Endodermal cell (in vitro differentiated cells): Measurements from ENCODE around the gene DNAH2. TPM values are rescaled to one million over a fixed set of nuclear protein-coding genes. Genes with fewer than 3 reads are reported as not detected.

Source experiments
- DNase-seq: peaks from one replicate; pipeline ENCODE4 v3.0.0-alpha.2; 2017
- H3K27ac ChIP-seq: 2 replicates; pipeline ENCODE4 v1.5.1; 2013; ENCODE audit warnings: mild to moderate bottlenecking, low read depth, low read length, moderate library complexity
- H3K27me3 ChIP-seq: 2 replicates; pipeline ENCODE4 v1.6.1; 2013; ENCODE audit warnings: mild to moderate bottlenecking, low read length, moderate library complexity; ENCODE audit not compliant: insufficient read depth, control insufficient read depth, poor library complexity, severe bottlenecking
- H3K36me3 ChIP-seq: 2 replicates; pipeline ENCODE4 v1.7.0; 2013; ENCODE audit warnings: mild to moderate bottlenecking, low read length, moderate library complexity; ENCODE audit not compliant: control insufficient read depth, insufficient read depth
- H3K4me1 ChIP-seq: one replicate; pipeline ENCODE4 v1.7.0; 2013; ENCODE audit warnings: low read length; ENCODE audit not compliant: control insufficient read depth, insufficient read depth
- H3K4me3 ChIP-seq: 2 replicates; pipeline ENCODE4 v1.5.1; 2013; ENCODE audit warnings: mild to moderate bottlenecking, low read length, moderate library complexity
- H3K9ac ChIP-seq: 2 replicates; pipeline ENCODE4 v1.6.1; 2013; ENCODE audit warnings: mild to moderate bottlenecking, low read length, moderate library complexity; ENCODE audit not compliant: poor library complexity, severe bottlenecking; ENCODE audit errors: extremely low read depth
- H3K9me3 ChIP-seq: 2 replicates; pipeline ENCODE4 v1.6.1; 2013; ENCODE audit warnings: mild to moderate bottlenecking, low read length, moderate library complexity; ENCODE audit not compliant: control insufficient read depth
- H3K27ac Mint-ChIP-seq: 2 replicates; pipeline ENCODE4 v1.8.0; 2020; ENCODE audit warnings: mixed read lengths
- H3K27me3 Mint-ChIP-seq: 2 replicates; pipeline ENCODE4 v1.8.0; 2021; ENCODE audit warnings: mild to moderate bottlenecking, mixed read lengths; ENCODE audit not compliant: insufficient read depth
- H3K36me3 Mint-ChIP-seq: 2 replicates; pipeline ENCODE4 v1.8.0; 2020; ENCODE audit warnings: low read depth, mixed read lengths
- H3K4me1 Mint-ChIP-seq: 2 replicates; pipeline ENCODE4 v1.8.0; 2020; ENCODE audit warnings: mixed read lengths
- H3K4me3 Mint-ChIP-seq: 2 replicates; pipeline ENCODE4 v1.8.0; 2020; ENCODE audit warnings: mild to moderate bottlenecking, moderate library complexity, mixed read lengths
- H3K9me3 Mint-ChIP-seq: 2 replicates; pipeline ENCODE4 v1.8.0; 2020; ENCODE audit warnings: mild to moderate bottlenecking, mixed read lengths
- CTCF ChIP-seq: fragments of 200-600 bp; sonication (generic); conservative IDR thresholded peaks from 2 replicates; pipeline ENCODE4 v1.5.0; 2021; ENCODE audit warnings: antibody characterized with exemption, mild to moderate bottlenecking
- WGBS, 2 experiments: methylation state at CpG; one replicate each; pipeline versions ENCODE4 v1.1.5 to v1.1.7; 2013; ENCODE audit warnings: missing lambda C conversion rate in 2 of 2, mixed read lengths in 1 of 2; ENCODE audit not compliant: insufficient coverage in 1 of 2, insufficient read length in 1 of 2; 5-methylcytosine and 5-hydroxymethylcytosine counted together
- total RNA-seq, 2 donors: library from RNA; stranded (reverse); fragmentation: NEBNext Ultra II Directional in 1 of 2; extraction: Animal tissue kit (Norgen Biotek cat#: 25700) in 1 of 2; gene quantifications; 2 replicates in 1 of 2; 3 replicates in 1 of 2; pipeline ENCODE4 v1.2.1, GENCODE V29; 2021

The DNAH2 gene
- total RNA-seq, 2 donors from 2014 or later, result 0.42 to 0.69 TPM

GRCh38 chr17:7727886-7728285, 10.3 kb downstream of the DNAH2 start:
- no peaks in the 10 kb centered on the region for H3K4me1 Mint-ChIP-seq
- Histone ChIP-seq H3K4me1 (no peaks in the 10 kb centered on the region), H3K9me3 (no peaks in the 10 kb centered on the region), H3K27me3 (no peaks in the 10 kb centered on the region), H3K9ac (no peak overlapping the region), H3K4me3 (no peak overlapping the region), H3K36me3 (no peaks in the 10 kb centered on the region), H3K27ac (no peak overlapping the region)
- no peaks in the 10 kb centered on the region for H3K9me3 Mint-ChIP-seq
- H3K4me3 Mint-ChIP-seq, result no peak overlapping the region
- H3K36me3 Mint-ChIP-seq, result no peaks in the 10 kb centered on the region
- DNase-seq, result peak; percentile 5
- WGBS, 2 experiments, result 94 to 100% methylated on average over 3 of the region's 3 CpGs
- H3K27me3 Mint-ChIP-seq, result peaks cover 9% of the 10 kb centered on the region
- no peak for TF ChIP-seq CTCF
- H3K27ac Mint-ChIP-seq, result no peak overlapping the region

- Histone ChIP-seq H3K9me3 (no peaks in the 10 kb centered on the region), H3K9ac (no peak overlapping the region), H3K4me3 (no peak overlapping the region), H3K4me1 (no peaks in the 10 kb centered on the region), H3K27ac (no peak overlapping the region), H3K36me3 (no peaks in the 10 kb centered on the region), H3K27me3 (peaks cover 6% of the 10 kb centered on the region)
- no peak overlapping the region for H3K4me3 Mint-ChIP-seq
- TF ChIP-seq CTCF, result no peak
- no peaks in the 10 kb centered on the region for H3K9me3 Mint-ChIP-seq
- DNase-seq, result no peak
- peaks cover 21% of the 10 kb centered on the region for H3K27me3 Mint-ChIP-seq
- no peaks in the 10 kb centered on the region for H3K36me3 Mint-ChIP-seq
- no peaks in the 10 kb centered on the region for H3K4me1 Mint-ChIP-seq
- H3K27ac Mint-ChIP-seq, result no peak overlapping the region
- 63 to 75% methylated on average over 1 of the region's 1 CpG for WGBS, 2 experiments
These were observed 12.3 kb downstream of the DNAH2 start for GRCh38 chr17:7729816-7730215.

- no peaks in the 10 kb centered on the region for H3K36me3 Mint-ChIP-seq
- TF ChIP-seq CTCF, result no peak
- Histone ChIP-seq H3K4me1 (no peaks in the 10 kb centered on the region), H3K9ac (no peak overlapping the region), H3K27ac (no peak overlapping the region), H3K27me3 (peaks cover 18% of the 10 kb centered on the region), H3K9me3 (no peaks in the 10 kb centered on the region), H3K4me3 (no peak overlapping the region), H3K36me3 (no peaks in the 10 kb centered on the region)
- 94 to 97% methylated on average over 10 to 14 of the region's 14 CpGs for WGBS, 2 experiments
- H3K4me1 Mint-ChIP-seq, result no peaks in the 10 kb centered on the region
- H3K4me3 Mint-ChIP-seq, result no peak overlapping the region
- H3K27me3 Mint-ChIP-seq, result peaks cover 39% of the 10 kb centered on the region
- no peak for DNase-seq
- H3K9me3 Mint-ChIP-seq, result no peaks in the 10 kb centered on the region
- no peak overlapping the region for H3K27ac Mint-ChIP-seq
These were observed 15.5 kb downstream of the DNAH2 start for GRCh38 chr17:7732981-7733539.
